Right kidney (tissue), 1 donor: ENCODE results near the gene LMTK3.
A peak's percentile ranks its signal among the peaks of the same experiment; 100 is the strongest.

Experiments
- DNase-seq: peaks from one replicate; pipeline ENCODE4 v3.0.0-alpha.2; 2016

LMTK3 gene

GRCh38 chr19:48469934-48470680, 41.5 kb downstream of the LMTK3 start:
- DNase-seq, result no peak

GRCh38 chr19:48469289-48469881, 42.2 kb downstream of the LMTK3 start, which contains the start of gene CYTH2:
Gene CYTH2, plus strand, starts transcription at chr19:48469369. Its CDS starts 139 bp downstream, at chr19:48469508.
- DNase-seq, result peak; percentile 95

- DNase-seq, result peak; percentile 97
Observed at GRCh38 chr19:48468772-48469288, 42.8 kb downstream of the LMTK3 start.

- no peak for DNase-seq
Observed at GRCh38 chr19:48466561-48467325, 44.9 kb downstream of the LMTK3 start.

GRCh38 chr19:48465215-48465614, 46.4 kb downstream of the LMTK3 start:
- DNase-seq, result no peak

- no peak for DNase-seq
Observed at GRCh38 chr19:48461982-48462655, 49.5 kb downstream of the LMTK3 start.

GRCh38 chr19:48461651-48461981, 50.0 kb downstream of the LMTK3 start:
- no peak for DNase-seq

GRCh38 chr19:48458016-48458415, 53.6 kb downstream of the LMTK3 start:
- DNase-seq, result no peak

GRCh38 chr19:48456864-48457263, 54.8 kb downstream of the LMTK3 start:
- no peak for DNase-seq

- DNase-seq, result no peak
Observed at GRCh38 chr19:48455908-48456562, 55.6 kb downstream of the LMTK3 start.

GRCh38 chr19:48455171-48455907, 56.3 kb downstream of the LMTK3 start, which contains the start of gene KCNJ14:
Gene KCNJ14, plus strand, starts transcription at chr19:48455574. Its CDS starts 6,151 bp downstream, at chr19:48461725.
- no peak for DNase-seq

GRCh38 chr19:48454150-48454730, 57.4 kb downstream of the LMTK3 start:
- no peak for DNase-seq

- no peak for DNase-seq
Observed at GRCh38 chr19:48452289-48453190, 59.1 kb downstream of the LMTK3 start.

GRCh38 chr19:48451624-48452023, 60.0 kb downstream of the LMTK3 start:
- DNase-seq, result no peak

- DNase-seq, result no peak
Observed at GRCh38 chr19:48450863-48451262, 60.8 kb downstream of the LMTK3 start.

- no peak for DNase-seq
Observed at GRCh38 chr19:48450441-48450840, 61.2 kb downstream of the LMTK3 start.

- DNase-seq, result no peak
Observed at GRCh38 chr19:48448563-48448962, 63.1 kb downstream of the LMTK3 start.

- DNase-seq, result no peak
Observed at GRCh38 chr19:48446579-48446978, 65.1 kb downstream of the LMTK3 start.

- DNase-seq, result peak; percentile 91
Observed at GRCh38 chr19:48445606-48446481, 65.8 kb downstream of the LMTK3 start, which contains the start of gene GRWD1. Gene GRWD1, plus strand, starts transcription at chr19:48445983. Its CDS starts 23 bp downstream, at chr19:48446006.
